NCI-H345 treated with DMSO at 0.1 percent for 48 hours (cell line): ENCODE results near the gene TTBK1.

Experiments
- DNase-seq: peaks from one replicate; lab custom pipeline; 2025; ENCODE audit not compliant: unreplicated experiment; lab: John Stamatoyannopoulos, UW

TTBK1 gene

DNA sequence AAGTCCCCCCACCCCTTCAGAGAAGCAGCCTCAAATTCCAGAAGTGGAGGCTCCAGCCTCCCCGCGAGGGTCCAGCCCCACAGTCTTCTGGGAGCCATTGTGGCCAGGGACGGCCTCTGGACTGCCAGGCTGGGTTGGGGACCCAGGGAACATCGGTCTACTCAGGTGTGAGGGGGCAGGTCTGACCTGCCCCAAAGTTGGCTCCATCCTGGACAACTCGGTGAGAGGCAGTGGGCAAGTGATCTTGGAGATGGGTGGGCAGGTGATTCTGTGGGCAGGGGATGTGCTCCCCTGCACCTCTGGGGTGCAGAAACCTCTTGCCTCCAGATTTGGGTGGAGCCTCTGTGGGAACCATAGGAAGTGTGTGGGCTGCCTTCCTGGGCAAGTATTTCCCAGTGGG lies 42.6 kb downstream of the TTBK1 start:
- DNase-seq, result no peak

DNA sequence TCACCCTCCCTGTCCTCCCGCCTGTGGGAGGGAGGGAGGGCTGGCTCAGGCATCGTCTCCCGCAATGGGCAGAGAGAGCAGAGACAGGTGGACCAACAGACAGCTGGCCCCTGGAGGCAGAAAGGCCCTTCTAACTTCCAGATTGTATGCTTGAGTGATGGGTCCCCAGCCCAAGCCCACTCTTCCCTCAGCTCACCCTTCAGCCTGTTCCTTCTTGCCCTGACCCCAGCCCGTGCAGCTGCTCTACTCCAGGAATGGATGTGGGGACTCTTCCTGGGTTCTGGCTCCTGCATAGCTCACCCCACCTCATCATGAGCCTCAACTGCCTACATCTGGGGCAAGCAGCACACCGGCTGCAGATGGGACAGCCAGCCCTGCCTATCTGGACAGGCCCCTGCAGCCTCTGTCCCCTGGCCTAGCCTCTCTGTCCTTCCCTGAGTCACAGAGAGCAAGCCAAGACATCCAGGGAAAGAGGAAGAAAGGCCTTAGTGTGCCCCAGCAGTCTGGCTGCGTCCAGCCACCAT lies 43.2 kb downstream of the TTBK1 start:
- no peak for DNase-seq

DNA sequence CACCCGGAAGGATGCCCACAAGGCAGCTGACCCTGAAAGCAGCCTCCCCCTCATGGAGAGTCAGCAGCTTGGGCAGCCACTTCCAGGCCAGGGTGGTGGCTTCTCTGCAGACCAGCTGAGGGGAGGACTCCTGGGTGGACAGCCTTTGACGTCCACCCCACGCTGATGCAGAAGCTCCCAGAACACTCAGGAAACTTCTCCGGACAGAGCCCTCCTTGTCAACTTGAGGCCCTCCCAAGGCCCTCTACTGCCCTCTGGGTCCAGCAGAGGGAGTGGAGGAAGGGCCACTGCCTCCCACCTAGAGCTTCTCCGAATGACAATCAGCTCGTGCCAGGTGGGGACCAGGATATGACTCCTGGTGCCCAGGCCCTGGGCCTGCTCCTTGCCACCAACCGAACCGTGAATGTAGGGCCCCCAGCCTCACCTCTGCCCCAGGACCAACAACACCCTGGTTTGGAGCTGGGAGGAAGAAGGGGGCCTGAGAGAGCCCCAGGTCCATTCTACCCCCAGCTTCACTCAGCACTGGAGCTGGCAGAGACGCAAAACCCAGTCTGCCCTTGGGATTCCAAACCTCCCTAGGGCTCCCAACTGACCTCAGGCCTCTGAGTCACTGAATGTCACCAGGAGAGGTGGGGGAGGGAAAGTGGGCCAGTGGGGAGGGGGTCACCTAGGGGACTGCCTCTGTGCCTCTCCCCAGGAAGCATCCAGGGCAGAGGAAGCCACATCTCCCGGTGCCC lies 43.9 kb downstream of the TTBK1 start:
- DNase-seq, result no peak

DNA sequence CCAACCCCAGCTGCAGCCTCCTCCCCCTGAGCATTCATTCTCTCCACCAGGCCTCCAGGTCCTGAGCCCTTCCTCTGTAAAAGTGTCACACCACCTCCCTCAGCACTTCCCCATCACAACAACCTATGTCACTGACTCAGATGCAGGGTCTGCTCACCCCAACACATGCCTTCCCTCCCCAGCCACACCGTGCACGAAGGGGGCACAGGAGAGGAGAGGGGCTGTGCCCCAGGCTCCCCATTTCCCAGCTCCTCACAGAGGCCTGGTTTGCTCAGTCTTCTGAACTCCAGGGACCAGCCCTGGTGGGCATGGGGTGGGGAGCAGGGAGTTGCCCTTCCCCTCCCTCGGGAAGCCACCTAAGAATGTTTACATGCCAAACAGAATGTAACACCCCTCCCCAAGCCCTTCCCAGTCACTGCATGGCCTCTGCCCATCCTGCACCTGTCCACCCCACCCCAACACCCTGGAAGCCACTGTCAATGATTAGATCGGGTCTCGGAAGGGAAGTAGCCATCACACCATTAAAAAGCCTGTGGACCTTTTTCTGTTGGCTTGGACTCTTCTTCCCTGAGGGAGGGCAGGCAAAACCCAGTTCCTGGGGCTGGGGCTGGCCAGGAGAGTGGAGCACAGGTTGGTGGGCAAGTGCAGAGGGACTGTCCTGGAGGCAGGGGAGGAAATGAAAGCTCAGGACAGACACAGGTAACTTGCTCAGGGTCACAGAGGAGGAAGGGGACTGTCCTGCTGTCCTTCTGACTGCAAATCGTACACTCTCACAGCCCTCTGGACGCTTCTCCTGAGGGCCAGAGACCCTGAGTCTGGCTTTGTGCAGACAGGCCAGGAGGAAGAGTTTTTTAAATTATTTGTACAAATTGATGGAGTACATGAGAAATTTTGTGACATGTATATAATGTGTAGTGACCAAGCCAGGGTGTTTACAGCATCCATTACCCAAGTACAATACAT lies 44.7 kb downstream of the TTBK1 start:
- DNase-seq, result no peak

DNA sequence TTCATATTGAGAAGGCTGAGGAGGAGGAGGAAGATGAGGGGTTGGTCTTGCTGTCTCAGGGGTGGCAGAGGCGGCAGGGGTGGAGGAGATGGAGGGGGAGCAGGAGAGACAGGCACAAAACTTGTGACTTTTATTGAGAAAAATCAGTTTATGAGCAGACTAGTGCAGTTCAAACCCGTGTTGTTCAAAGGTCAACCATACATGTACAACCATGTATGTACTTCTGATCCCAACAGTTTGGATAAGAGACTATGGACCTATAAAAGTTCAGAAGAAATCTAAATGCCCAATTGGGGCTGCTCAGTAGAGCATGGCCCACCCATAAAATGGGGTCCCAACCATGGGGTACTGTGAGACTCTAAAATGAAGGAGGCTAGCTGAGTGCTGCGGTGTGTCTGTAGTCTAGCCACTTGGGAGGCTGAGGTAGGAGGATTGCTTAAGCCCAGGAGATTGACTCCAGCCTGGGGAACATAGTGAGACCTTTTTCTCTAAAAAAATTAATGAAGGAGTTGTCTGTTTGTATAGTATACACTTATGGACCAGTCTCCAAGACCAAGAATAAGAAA lies 47.1 kb downstream of the TTBK1 start:
- no peak for DNase-seq

DNA sequence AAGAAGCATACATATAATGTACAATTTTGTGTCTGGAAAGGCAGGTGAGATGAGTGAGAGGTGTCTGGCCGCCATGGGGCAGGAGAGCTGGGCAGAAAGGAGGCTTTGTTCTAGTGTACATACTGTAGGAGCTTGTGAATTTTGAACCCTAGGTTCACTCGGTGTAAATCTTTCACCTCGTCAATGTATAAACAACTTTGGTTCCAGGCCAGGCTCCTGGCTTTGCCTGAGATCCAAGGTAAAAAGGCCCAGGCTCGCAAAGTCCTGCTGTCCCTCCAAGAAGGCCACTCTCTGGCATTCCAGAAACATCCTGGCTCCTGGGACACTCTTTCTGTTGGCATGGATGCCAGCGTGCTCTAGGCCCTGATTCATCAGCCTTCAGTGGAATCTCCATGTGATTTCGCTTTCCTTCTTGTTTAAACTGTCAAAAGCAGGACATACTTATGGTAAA lies 47.6 kb downstream of the TTBK1 start:
- DNase-seq, result no peak

DNA sequence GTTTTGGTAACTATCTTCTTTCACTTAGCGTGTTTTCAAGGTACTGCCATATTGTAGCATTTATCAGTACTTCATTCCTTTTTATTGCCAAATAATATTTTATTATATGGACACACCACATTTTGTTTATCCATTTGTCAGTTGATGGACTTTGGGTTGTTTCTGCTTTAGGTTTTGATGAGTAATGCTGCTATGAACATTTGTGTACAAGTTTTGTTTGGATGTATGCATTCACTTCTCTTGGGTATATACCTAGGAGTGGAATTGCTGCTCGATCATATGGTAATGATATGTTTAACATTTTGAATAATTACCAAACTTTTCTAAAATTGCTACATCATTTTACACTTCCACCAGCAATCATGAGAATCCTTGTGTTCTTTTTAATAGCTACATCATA lies 48.4 kb downstream of the TTBK1 start:
- no peak for DNase-seq

DNA sequence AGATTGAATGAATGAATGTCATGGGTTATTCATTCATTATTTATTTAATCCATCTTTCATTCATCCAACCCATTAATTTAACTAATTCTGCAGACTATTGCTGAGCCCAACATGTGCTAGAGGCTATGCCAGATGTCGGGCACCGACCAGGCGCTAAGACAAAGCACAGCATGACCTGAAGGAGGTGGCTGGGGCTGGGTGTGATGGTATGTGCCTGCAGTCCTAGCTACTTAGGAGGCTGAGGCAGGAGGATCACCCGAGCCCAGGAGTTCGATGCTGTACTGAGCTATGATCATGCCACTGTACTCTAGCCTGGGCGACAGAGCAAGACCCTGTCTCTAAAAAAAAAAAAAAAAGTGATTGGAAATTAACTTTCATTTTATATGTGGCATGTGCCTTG lies 49.1 kb downstream of the TTBK1 start:
- DNase-seq, result no peak

DNA sequence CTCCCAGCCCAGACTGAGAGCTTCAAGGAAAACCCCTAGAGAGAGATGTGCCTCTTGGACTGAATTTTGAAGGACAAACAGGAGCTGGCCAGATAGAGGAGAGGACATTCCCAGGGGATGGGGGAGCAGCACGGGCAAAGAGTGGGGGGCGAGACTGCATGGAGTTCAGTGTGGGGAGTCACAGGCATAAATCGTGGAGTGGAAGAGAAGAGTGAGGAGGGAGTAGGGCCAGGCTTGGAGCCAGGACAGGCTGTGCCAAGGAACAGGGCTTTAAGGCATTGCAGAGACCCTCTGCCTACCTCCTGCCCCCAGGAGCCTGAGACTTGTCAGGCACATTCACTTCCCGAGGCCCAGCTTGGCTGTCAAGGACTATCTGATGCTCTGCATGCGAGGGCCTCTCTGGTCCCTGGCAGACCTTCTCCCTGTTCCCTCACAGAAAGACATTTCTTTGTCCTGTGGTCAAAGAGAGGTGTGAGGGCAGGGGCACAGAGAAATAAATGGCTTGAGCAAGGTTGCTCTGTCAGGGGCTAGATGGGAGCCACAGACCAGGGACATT lies 49.6 kb downstream of the TTBK1 start:
- DNase-seq, result no peak

DNA sequence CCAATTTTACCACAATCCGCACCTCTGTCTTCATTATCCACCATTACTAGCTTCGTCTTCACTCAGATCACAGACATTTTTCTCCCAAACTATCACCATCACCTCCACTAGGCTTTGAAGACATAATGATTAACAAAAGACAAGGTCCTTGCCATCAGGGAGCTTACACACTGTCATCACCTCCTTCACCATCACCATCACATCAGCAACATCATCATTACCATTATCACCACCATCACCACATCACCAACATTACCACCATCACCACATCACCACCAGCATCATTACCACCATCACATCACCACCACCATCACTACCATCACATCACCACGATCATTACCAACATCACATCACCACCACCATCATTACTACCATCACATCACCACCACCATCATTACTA lies 50.4 kb downstream of the TTBK1 start:
- DNase-seq, result no peak

DNA sequence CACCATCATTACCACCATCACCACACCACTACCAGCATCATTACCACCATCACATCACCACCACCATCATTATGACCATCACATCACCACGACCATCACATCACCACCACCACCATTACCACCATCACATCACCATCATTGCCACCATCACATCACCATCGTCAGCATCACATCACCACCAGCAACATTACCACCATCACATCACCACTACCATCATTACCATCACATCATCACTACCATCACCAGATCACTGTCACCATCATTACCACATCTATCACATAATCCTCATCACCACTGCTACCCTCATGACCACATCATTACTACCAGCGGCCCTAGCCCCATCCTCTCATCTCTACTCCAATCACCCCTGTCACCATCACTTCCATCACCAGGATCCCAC lies 51.3 kb downstream of the TTBK1 start:
- no peak for DNase-seq

DNA sequence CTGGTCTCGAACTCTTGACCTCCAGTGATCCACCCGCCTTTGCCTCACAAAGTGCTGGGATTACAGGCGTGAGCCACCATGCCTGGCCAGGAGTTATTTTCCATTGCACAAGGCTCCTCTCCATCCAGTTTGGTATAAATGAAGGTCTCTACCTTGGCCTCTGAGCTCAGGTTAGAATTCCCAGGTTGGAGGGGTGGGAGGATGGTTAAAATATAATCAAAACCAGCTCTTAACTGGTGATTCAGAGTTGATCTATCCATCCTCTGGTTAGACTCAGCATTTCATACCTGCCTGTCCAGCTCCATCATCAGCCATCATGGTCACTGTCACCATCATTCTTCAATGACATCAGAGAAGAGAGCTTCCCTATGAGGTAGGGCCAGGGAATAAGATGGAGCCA lies 52.2 kb downstream of the TTBK1 start:
- DNase-seq, result no peak

DNA sequence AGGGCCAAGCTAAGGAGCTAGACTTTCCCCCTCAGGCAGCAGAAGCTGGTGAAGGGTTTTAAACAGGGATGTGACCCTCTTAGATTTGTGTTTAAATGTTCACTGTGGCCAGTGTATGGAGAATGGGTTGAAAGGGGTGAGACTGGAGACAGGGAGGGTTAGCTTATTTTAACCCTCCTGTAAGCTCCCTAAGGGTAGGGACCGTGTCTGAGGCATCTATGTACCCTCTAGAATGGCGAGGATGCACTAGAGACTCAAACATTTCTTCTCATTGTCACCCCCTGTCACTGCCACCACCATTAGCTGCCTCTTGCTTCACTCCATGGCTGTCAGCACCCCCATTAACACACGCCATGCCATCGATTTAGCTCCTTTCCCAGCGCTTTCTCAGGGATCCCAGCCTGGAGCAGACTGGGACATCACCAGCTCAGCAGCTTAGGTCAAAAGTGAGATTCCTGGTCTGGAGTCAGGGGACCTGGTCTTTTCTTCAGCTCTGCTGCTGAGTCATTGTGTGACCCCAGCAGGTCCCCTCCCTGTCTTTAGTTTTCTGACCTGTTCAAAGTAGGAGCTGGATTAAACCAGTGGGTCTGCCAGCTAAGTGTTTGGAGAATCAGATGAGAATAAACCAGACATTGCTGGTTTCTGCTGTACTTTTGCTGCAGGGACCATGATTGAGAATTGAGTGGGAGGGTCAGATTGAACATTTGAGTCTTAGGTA lies 53.7 kb downstream of the TTBK1 start:
- no peak for DNase-seq

DNA sequence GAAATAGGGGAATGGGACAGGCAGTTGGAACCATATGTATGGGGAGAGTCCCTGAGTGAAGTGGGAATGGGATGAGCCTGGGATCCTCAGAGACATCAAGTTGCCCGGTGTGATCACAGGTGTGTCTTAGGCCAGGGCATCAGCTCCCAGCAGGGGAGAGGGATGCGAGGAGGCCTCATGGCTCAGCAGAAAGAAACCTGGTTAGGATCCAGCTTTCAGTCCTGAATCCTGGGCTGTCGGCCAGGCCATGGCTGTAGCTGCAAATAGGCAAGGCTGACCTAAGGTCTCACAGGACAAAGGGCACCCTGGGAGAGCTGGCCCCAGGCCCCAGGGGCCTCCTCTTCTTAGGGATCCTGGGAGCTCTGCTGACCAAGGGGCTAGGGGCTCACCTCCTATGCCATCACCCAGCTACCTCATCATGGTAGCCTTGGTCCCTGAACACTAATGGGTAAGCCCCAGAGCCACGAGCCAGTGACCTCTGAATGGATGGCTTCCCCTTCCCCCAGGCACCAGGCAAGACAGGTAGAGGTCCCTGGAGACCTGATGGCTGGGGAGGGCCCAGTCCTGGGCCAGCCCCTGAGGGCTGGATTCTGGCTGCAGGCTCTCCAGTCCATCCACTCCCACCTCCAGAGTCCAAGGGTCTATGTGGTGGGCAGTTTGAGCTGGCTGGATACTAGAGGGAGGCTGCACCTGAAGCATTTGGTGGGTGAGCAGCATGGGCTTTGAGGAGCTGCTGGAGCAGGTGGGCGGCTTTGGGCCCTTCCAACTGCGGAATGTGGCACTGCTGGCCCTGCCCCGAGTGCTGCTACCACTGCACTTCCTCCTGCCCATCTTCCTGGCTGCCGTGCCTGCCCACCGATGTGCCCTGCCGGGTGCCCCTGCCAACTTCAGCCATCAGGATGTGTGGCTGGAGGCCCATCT lies 54.6 kb downstream of the TTBK1 start, which contains the start of gene SLC22A7:
SLC22A7 (plus strand) TSS at position 617 of the 921 bp plus-strand sequence; CDS start at position 716, 99 bp downstream.
- DNase-seq, result no peak

DNA sequence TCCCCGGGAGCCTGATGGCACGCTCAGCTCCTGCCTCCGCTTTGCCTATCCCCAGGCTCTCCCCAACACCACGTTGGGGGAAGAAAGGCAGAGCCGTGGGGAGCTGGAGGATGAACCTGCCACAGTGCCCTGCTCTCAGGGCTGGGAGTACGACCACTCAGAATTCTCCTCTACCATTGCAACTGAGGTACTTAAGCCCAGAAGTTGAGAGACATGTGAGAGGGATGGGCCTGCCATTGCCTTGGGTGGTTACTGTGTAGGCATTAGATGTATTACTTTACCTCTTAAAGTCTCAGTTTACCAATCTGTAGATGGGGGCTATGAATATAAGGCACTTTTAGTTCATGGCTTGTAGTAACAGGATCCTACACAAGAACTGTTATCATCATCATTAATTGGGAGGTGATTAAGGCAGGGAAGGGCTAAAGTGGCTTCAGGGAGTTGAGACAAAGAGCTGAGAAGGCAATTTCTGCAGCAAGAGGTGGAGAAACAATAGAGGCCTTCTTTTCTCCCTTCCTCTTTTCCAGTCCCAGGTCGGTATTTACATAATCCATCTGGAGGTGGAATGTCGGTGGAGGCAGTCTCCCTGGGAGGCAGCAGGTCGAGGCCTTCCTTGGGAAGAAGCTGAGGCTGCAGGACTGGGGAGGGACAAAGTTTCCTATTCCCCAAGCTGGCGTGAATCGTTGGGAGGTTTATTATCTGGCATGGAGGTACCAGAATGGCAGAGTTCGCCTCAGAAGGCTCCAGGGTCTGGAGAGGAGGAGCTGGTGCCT lies 55.5 kb downstream of the TTBK1 start:
- no peak for DNase-seq

DNA sequence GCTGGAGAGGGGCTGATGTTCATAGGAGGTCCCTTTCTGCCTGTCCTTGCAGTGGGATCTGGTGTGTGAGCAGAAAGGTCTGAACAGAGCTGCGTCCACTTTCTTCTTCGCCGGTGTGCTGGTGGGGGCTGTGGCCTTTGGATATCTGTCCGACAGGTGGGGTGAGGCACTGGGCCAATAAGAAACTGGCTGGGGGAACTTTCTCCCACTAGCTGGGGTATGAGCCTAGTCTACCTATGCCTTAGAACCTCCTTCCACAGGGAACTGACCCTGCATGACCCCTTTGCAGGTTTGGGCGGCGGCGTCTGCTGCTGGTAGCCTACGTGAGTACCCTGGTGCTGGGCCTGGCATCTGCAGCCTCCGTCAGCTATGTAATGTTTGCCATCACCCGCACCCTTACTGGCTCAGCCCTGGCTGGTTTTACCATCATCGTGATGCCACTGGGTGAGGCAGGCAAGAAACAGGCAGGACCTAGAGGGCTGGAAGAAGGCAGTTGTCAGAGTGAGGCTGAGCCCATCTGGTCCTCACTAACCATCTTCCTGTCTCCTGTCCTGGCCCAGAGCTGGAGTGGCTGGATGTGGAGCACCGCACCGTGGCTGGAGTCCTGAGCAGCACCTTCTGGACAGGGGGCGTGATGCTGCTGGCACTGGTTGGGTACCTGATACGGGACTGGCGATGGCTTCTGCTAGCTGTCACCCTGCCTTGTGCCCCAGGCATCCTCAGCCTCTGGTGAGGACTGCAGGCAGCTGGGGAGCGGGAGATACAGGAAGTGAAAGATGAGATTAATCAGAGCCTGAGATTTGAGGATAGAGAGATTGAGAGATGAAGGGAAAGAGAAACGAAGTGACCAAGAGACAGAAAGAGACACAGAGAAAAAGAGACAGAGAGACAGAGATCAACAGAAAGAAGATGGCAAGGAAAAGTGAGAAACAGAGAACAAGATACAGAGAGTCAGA lies 56.3 kb downstream of the TTBK1 start:
- no peak for DNase-seq

DNA sequence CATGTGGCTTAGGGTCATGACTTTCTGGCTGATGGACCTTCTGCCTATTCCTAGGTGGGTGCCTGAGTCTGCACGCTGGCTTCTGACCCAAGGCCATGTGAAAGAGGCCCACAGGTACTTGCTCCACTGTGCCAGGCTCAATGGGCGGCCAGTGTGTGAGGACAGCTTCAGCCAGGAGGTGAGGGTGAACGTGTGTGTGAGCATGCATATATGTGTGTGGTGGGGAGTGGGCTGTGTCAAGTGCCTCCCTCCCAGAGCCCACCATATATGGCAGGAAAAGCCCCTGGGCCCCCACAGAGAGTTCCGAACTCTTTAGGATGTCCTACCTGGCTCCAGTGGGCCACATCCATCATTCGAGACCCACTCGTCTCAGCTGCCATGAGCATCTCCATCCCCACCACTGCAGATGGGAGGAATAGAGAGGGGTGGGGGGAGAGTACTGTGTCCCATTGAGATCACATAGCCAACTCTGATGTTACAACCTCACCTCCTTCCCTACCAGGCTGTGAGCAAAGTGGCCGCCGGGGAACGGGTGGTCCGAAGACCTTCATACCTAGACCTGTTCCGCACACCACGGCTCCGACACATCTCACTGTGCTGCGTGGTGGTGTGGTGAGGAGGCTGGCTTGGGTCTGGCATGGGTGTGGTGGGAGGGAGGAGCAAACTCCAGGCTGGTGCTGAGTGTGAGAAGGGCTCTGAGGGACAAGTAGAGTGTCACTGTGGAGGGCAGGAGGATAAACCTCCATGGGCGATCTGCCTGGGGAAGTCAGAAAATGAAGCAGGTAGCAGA lies 58.0 kb downstream of the TTBK1 start:
- no peak for DNase-seq
